Prostate gland (tissue), 2 donors: Measurements from ENCODE around the gene PDE2A.

Experiments used
- POLR2A ChIP-seq: fragments of 450-650 bp; IDR thresholded peaks from one replicate; pipeline ENCODE4 v1.6.1; 2016; ENCODE audit warnings: antibody characterized with exemption, mild to moderate bottlenecking
- TF ChIP-seq, protein P1 (sequence below), 4 experiments: fragments of 200-600 bp in 2 of 4; fragments of 450-650 bp in 2 of 4; sonication (generic) in 2 of 4; IDR thresholded peaks; 1 replicate in 3 of 4; 2 replicates in 1 of 4; pipeline ENCODE4 v1.5.1; 2016 to 2019; ENCODE audit warnings: antibody characterized with exemption in 4 of 4, mild to moderate bottlenecking in 2 of 4, moderate library complexity in 2 of 4

GRCh38 chr11:72586321-72587090, 87.7 kb downstream of the PDE2A start:
- no peak for TF ChIP-seq POLR2A
- TF ChIP-seq, protein P1, sequence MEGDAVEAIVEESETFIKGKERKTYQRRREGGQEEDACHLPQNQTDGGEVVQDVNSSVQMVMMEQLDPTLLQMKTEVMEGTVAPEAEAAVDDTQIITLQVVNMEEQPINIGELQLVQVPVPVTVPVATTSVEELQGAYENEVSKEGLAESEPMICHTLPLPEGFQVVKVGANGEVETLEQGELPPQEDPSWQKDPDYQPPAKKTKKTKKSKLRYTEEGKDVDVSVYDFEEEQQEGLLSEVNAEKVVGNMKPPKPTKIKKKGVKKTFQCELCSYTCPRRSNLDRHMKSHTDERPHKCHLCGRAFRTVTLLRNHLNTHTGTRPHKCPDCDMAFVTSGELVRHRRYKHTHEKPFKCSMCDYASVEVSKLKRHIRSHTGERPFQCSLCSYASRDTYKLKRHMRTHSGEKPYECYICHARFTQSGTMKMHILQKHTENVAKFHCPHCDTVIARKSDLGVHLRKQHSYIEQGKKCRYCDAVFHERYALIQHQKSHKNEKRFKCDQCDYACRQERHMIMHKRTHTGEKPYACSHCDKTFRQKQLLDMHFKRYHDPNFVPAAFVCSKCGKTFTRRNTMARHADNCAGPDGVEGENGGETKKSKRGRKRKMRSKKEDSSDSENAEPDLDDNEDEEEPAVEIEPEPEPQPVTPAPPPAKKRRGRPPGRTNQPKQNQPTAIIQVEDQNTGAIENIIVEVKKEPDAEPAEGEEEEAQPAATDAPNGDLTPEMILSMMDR (IDR thresholded peaks at IDR 0.05): no peak
